K562 (cell line): Measurements from ENCODE around the gene ARAP1. TPM values are rescaled to one million over a fixed set of nuclear protein-coding genes. Genes with fewer than 3 reads are reported as not detected.
A peak's percentile ranks its signal among the peaks of the same experiment; 100 is the strongest.

Experiments used
- CBFA2T2 ChIP-seq: fragments of 450-650 bp; conservative IDR thresholded peaks from 2 replicates; pipeline ENCODE4 v1.6.1; 2017; ENCODE audit warnings: mild to moderate bottlenecking
- CUX1 ChIP-seq: fragments of 200-800 bp; sonication (Bioruptor generic); IDR thresholded peaks from 2 replicates; pipeline ENCODE4 v1.6.1; 2016; ENCODE audit warnings: missing genetic modification characterization, missing compliant biosample characterization
- E4F1 ChIP-seq: fragments of 250-450 bp; sonication (Bioruptor Pico); IDR thresholded peaks from 2 replicates; pipeline ENCODE4 v1.5.0; 2021; ENCODE audit warnings: mild to moderate bottlenecking, borderline replicate concordance
- FOXP4 ChIP-seq: sonication (generic); formaldehyde crosslinking; IDR thresholded peaks from 2 replicates; pipeline ENCODE4 v1.8.0; 2022; ENCODE audit warnings: mild to moderate bottlenecking, missing genetic modification reagents, borderline replicate concordance
- HMGN3 ChIP-seq: IDR thresholded peaks from 2 replicates; pipeline ENCODE4 v1.6.1; 2011; ENCODE audit warnings: borderline replicate concordance, low read depth, mild to moderate bottlenecking, mixed read lengths, low read length; ENCODE audit not compliant: insufficient read length; ENCODE audit errors: extremely low read depth
- KAT7 ChIP-seq: sonication (generic); formaldehyde crosslinking; IDR thresholded peaks from 2 replicates; pipeline ENCODE4 v1.8.0; 2022; ENCODE audit warnings: missing genetic modification reagents, mild to moderate bottlenecking, borderline replicate concordance
- MXD1 ChIP-seq: fragments of 250-450 bp; sonication (Bioruptor Pico); IDR thresholded peaks from 2 replicates; pipeline ENCODE4 v1.8.0; 2021; ENCODE audit warnings: borderline replicate concordance, mild to moderate bottlenecking, moderate library complexity; ENCODE audit not compliant: poor library complexity, severe bottlenecking
- NCOA6 ChIP-seq: fragments of 450-650 bp; IDR thresholded peaks from 2 replicates; pipeline ENCODE4 v1.6.1; 2017; ENCODE audit warnings: mild to moderate bottlenecking
- NUFIP1 ChIP-seq: fragments of 450-650 bp; IDR thresholded peaks from 2 replicates; pipeline ENCODE4 v1.6.1; 2018; ENCODE audit not compliant: partially characterized antibody
- TAF7 ChIP-seq: fragments of 450-650 bp; IDR thresholded peaks from 2 replicates; pipeline ENCODE4 v1.6.1; 2016; ENCODE audit warnings: missing genetic modification characterization, missing compliant biosample characterization
- TRIM28 ChIP-seq: fragments of 450-650 bp; IDR thresholded peaks from 2 replicates; pipeline ENCODE4 v1.6.1; 2017
- ZBTB34 ChIP-seq: fragments of 250-450 bp; sonication (Bioruptor Pico); IDR thresholded peaks from 2 replicates; pipeline ENCODE4 v1.8.0; 2021; ENCODE audit warnings: mild to moderate bottlenecking, moderate library complexity
- ZNF175 ChIP-seq: fragments of 200-800 bp; sonication (Bioruptor generic); IDR thresholded peaks from 2 replicates; pipeline ENCODE4 v1.6.1; 2016; ENCODE audit warnings: low read depth, mild to moderate bottlenecking, missing genetic modification characterization, missing compliant biosample characterization
- ZNF316 ChIP-seq: fragments of 450-650 bp; IDR thresholded peaks from 2 replicates; pipeline ENCODE4 v1.6.1; 2016
- polyA plus RNA-seq, 8 experiments: library from polyadenylated mRNA; depleted of rRNA in 4 of 8; stranded (reverse) in 5 of 8; unstranded in 3 of 8; fragments of >200 nt; fragmentation: Nextera tagmentation in 2 of 8; fragmentation: Illumina TruSeq in 1 of 8; extraction: Ambion mirVana in 2 of 8; extraction: Trizol in 1 of 8; gene quantifications; 2 replicates each; pipeline versions ENCODE4 v1.2.1 to v1.2.3, GENCODE V29; 2011 to 2014; ENCODE audit warnings: inconsistent platforms in 1 of 8, missing spikeins in 1 of 8
- total RNA-seq, 7 experiments: library from RNA; depleted of rRNA in 6 of 7; stranded (reverse); fragments of >200 nt in 6 of 7; fragmentation: Illumina TruSeq in 2 of 7; extraction: Trizol in 2 of 7; gene quantifications; 2 replicates each; pipeline versions ENCODE4 v1.2.1 to v1.2.3, GENCODE V29; 2011 to 2021; ENCODE audit warnings: low replicate concordance in 1 of 7

ARAP1 gene
- total and polyA plus RNA-seq, 9 of the 15 experiments (the other 6 are each of a cell fraction or from before 2014, with no cell fraction given): 0.23 to 67.0 (median 24.6) TPM

DNA sequence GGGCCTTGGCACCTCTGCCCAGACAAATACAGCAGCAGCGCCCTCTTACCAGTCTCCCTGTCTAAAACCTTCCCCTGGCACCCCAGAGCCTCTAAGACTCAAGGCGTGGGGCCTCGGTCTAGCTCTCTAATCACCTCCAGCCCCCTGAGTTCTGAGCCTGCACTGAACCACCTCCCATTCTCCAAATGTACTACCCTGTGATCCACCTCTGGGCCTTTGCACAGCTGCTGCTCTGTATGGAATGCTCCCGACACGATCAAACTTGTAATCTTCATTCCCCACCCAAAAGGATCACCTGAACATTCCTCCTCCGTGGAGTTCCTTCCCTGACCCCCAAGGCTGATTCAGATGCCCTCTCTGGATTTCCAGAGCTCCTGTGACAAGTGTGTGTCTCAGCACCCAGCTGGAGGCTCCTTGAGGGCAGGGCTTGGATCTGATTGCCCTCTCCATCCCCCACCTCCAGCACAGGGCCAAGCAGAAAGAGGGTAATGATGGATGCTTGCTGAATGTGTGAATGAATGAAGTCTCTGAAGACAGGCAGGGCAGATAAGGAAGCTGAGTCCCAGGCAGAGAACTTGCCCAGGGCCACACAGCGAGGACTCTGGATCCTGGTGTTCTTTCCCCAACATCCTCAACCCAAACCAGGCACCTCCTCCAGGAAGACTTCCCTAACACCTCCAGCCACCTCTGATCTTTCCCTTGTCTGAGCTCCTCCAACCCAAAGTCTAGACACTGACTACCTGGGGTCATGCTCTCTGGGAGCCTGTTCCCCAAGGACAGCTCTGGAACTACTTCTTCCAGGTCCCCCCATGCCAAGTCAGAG, 23.3 kb upstream of the ARAP1 start (continued):
- TF ChIP-seq ZBTB34 (CRISPR knock-in tag) (no peak), TAF7 (no peak), NCOA6 (no peak), TRIM28 (peak; percentile 23; the same call in 1 of the 2 replicates), ZNF175 (CRISPR knock-in tag) (no peak; the same call in 1 of the 2 replicates), ZNF316 (peak; percentile 83), CUX1 (CRISPR knock-in tag) (no peak), HMGN3 (no peak), NUFIP1 (no peak), KAT7 (CRISPR knock-in tag) (0 out of 2 replicates have a peak, but pooled peaks have one; percentile 43), FOXP4 (no peak), E4F1 (CRISPR knock-in tag) (no peak), CBFA2T2 (no peak), MXD1 (CRISPR knock-in tag) (no peak)
